Panc1 (cell line): ENCODE measurements around the gene CYP2B6.
"Not testable (repeated sequence)": the region's sequence is repeated elsewhere in the genome, so short reads cannot be mapped to it uniquely, and the experiment has no call there.

Experiments used
- POLR2AphosphoS5 ChIP-seq: IDR thresholded peaks from 2 replicates; pipeline ENCODE4 v1.6.1; 2012; ENCODE audit warnings: mild to moderate bottlenecking, low read depth, low read length, moderate library complexity
- SIN3A ChIP-seq: IDR thresholded peaks from 2 replicates; pipeline ENCODE4 v1.6.1; 2012; ENCODE audit warnings: low read depth, mild to moderate bottlenecking, low read length, moderate library complexity, borderline replicate concordance; ENCODE audit not compliant: insufficient read depth
- TCF7L2 ChIP-seq: IDR thresholded peaks from 2 replicates; pipeline ENCODE4 v1.6.1; 2011; ENCODE audit warnings: mild to moderate bottlenecking, low read depth, low read length, inconsistent platforms
- TF ChIP-seq, protein P1 (sequence below): fragments of 450-650 bp; IDR thresholded peaks from 2 replicates; pipeline ENCODE4 v1.5.1; 2017; ENCODE audit warnings: mild to moderate bottlenecking
- TF ChIP-seq, protein P2 (sequence below), 2 experiments: IDR thresholded peaks; 2 replicates each; pipeline ENCODE4 v1.6.1; 2011 to 2012; ENCODE audit warnings: low read depth in 2 of 2, control low read depth in 1 of 2, low read length in 1 of 2, mild to moderate bottlenecking in 1 of 2, moderate library complexity in 1 of 2; ENCODE audit not compliant: insufficient read depth in 1 of 2

DNA sequence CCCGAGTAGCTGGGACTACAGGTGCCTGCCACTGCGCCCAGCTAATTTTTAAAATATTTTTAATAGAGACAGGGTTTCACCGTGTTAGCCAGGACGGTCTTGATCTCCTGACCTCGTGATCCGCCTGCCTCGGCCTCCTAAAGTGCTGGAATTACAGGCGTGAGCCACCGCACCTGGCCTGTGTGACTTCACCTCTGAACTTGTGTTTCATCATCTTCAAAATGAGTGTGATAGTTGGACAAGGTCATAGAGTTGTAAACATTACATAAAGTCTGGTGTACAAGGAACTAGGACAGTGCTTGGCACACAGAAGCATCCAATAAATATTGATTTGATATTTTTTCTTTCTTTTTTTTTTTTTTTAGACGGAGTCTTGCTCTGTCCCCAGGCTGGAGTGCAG, 62.2 kb downstream of the CYP2B6 start:
- TF ChIP-seq, protein P1, sequence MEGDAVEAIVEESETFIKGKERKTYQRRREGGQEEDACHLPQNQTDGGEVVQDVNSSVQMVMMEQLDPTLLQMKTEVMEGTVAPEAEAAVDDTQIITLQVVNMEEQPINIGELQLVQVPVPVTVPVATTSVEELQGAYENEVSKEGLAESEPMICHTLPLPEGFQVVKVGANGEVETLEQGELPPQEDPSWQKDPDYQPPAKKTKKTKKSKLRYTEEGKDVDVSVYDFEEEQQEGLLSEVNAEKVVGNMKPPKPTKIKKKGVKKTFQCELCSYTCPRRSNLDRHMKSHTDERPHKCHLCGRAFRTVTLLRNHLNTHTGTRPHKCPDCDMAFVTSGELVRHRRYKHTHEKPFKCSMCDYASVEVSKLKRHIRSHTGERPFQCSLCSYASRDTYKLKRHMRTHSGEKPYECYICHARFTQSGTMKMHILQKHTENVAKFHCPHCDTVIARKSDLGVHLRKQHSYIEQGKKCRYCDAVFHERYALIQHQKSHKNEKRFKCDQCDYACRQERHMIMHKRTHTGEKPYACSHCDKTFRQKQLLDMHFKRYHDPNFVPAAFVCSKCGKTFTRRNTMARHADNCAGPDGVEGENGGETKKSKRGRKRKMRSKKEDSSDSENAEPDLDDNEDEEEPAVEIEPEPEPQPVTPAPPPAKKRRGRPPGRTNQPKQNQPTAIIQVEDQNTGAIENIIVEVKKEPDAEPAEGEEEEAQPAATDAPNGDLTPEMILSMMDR, result not testable (repeated sequence)
- TF ChIP-seq, protein P2, sequence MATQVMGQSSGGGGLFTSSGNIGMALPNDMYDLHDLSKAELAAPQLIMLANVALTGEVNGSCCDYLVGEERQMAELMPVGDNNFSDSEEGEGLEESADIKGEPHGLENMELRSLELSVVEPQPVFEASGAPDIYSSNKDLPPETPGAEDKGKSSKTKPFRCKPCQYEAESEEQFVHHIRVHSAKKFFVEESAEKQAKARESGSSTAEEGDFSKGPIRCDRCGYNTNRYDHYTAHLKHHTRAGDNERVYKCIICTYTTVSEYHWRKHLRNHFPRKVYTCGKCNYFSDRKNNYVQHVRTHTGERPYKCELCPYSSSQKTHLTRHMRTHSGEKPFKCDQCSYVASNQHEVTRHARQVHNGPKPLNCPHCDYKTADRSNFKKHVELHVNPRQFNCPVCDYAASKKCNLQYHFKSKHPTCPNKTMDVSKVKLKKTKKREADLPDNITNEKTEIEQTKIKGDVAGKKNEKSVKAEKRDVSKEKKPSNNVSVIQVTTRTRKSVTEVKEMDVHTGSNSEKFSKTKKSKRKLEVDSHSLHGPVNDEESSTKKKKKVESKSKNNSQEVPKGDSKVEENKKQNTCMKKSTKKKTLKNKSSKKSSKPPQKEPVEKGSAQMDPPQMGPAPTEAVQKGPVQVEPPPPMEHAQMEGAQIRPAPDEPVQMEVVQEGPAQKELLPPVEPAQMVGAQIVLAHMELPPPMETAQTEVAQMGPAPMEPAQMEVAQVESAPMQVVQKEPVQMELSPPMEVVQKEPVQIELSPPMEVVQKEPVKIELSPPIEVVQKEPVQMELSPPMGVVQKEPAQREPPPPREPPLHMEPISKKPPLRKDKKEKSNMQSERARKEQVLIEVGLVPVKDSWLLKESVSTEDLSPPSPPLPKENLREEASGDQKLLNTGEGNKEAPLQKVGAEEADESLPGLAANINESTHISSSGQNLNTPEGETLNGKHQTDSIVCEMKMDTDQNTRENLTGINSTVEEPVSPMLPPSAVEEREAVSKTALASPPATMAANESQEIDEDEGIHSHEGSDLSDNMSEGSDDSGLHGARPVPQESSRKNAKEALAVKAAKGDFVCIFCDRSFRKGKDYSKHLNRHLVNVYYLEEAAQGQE (IDR thresholded peaks at IDR 0.05; ENCODE audit: insufficient read depth in 1 of 2, low read depth in 2 of 2, low read length in 1 of 2), result not testable (repeated sequence)
- TF ChIP-seq POLR2AphosphoS5, SIN3A, TCF7L2: not testable (repeated sequence)
